GM06990 (cell line): ENCODE results near the gene POLR3A.
"Not testable (repeated sequence)": the region's sequence is repeated elsewhere in the genome, so short reads cannot be mapped to it uniquely, and the experiment has no call there.

ENCODE experiments used
- DNase-seq: peaks from one replicate; pipeline ENCODE4 v3.0.0-alpha.2; 2011; ENCODE audit not compliant: insufficient read length; ENCODE audit errors: extremely low read depth
- H3K27me3 ChIP-seq: replicated peaks from 2 replicates; pipeline ENCODE4 v1.6.0; 2011; ENCODE audit warnings: low read length; ENCODE audit not compliant: control insufficient read depth, insufficient read depth
- H3K36me3 ChIP-seq: 2 replicates; pipeline ENCODE4 v1.5.1; 2011; ENCODE audit warnings: low read length; ENCODE audit not compliant: control insufficient read depth, insufficient read depth
- H3K4me3 ChIP-seq: replicated peaks from 2 replicates; pipeline ENCODE4 v1.5.1; 2011; ENCODE audit warnings: low read depth, mild to moderate bottlenecking, control low read depth, low read length
- CTCF ChIP-seq: IDR thresholded peaks from 2 replicates; pipeline ENCODE4 v1.5.1; 2011; ENCODE audit warnings: low read length, control low read depth, mild to moderate bottlenecking, inconsistent platforms; ENCODE audit not compliant: insufficient read depth, poor library complexity, severe bottlenecking

POLR3A gene

GRCh38 chr10:78071140-78071856 lies 42.0 kb upstream of the POLR3A start:
- TF ChIP-seq CTCF = no peak
- H3K36me3 ChIP-seq = no peaks in the 10 kb centered on the region
- H3K4me3 ChIP-seq = no peak overlapping the region
- DNase-seq = no peak
- H3K27me3 ChIP-seq = no peaks in the 10 kb centered on the region

- Histone ChIP-seq H3K36me3 (no peaks in the 10 kb centered on the region), H3K27me3 (no peaks in the 10 kb centered on the region), H3K4me3 (no peak overlapping the region)
- TF ChIP-seq CTCF = no peak
- DNase-seq = no peak
Measured at GRCh38 chr10:78070726-78071125, 41.4 kb upstream of the POLR3A start.

GRCh38 chr10:78070064-78070463 lies 40.7 kb upstream of the POLR3A start:
- not testable (repeated sequence) for H3K4me3 ChIP-seq, DNase-seq, H3K36me3 ChIP-seq, H3K27me3 ChIP-seq

- no peaks in the 10 kb centered on the region for H3K36me3 ChIP-seq
- H3K4me3 ChIP-seq = no peak overlapping the region
- TF ChIP-seq CTCF = no peak
- DNase-seq = no peak
- no peaks in the 10 kb centered on the region for H3K27me3 ChIP-seq
Measured at GRCh38 chr10:78069151-78069550, 39.8 kb upstream of the POLR3A start.

GRCh38 chr10:78066728-78067430 lies 37.6 kb upstream of the POLR3A start:
- H3K27me3 ChIP-seq = 0 out of 2 replicates have a peak, but pooled peaks cover 2% of the 10 kb centered on the region
- DNase-seq = no peak
- no peaks in the 10 kb centered on the region for H3K36me3 ChIP-seq
- no peak overlapping the region for H3K4me3 ChIP-seq
- TF ChIP-seq CTCF = no peak

- Histone ChIP-seq H3K36me3 (no peaks in the 10 kb centered on the region), H3K4me3 (no peak overlapping the region), H3K27me3 (0 out of 2 replicates have a peak, but pooled peaks cover 2% of the 10 kb centered on the region)
- no peak for DNase-seq
- TF ChIP-seq CTCF = no peak
Measured at GRCh38 chr10:78066012-78066411, 36.7 kb upstream of the POLR3A start.
